ENCODE data around the gene EXT2. TPM values are rescaled to one million over a fixed set of nuclear protein-coding genes. Genes with fewer than 3 reads are reported as not detected.

The EXT2 gene
- total RNA-seq, 2 donors from 2014 or later: 16.9 to 28.9 TPM

GRCh38 chr11:44101098-44101497, 5.6 kb downstream of the EXT2 start:
- H3K27me3 Mint-ChIP-seq: no peaks in the 10 kb centered on the region
- ATAC-seq (replicated peaks): no peak
- H3K4me3 Mint-ChIP-seq: no peak overlapping the region

GRCh38 chr11:44104481-44105294, 9.2 kb downstream of the EXT2 start:
- Mint-ChIP-seq H3K9me3 (no peaks in the 10 kb centered on the region), H3K27me3 (no peaks in the 10 kb centered on the region), H3K4me3 (no peak overlapping the region), H3K27ac (no peak overlapping the region), H3K36me3 (ENCODE audit: low read depth) (peaks cover 20% of the 10 kb centered on the region), H3K4me1 (peaks cover 11% of the 10 kb centered on the region)
- ATAC-seq (replicated peaks): peak; percentile 64

More at GRCh38 chr11:44101098-44101497, 5.6 kb downstream of the EXT2 start:
- Mint-ChIP-seq H3K27ac (no peak overlapping the region), H3K36me3 (ENCODE audit: low read depth) (no peaks in the 10 kb centered on the region), H3K9me3 (no peaks in the 10 kb centered on the region), H3K4me1 (peaks cover 17% of the 10 kb centered on the region)

GRCh38 chr11:44108260-44108659, 12.8 kb downstream of the EXT2 start:
- H3K27me3 Mint-ChIP-seq: no peaks in the 10 kb centered on the region
- H3K4me3 Mint-ChIP-seq: no peak overlapping the region
- peaks cover 47% of the 10 kb centered on the region for H3K36me3 Mint-ChIP-seq (ENCODE audit: low read depth)
- no peak overlapping the region for H3K27ac Mint-ChIP-seq
- no peak for ATAC-seq (replicated peaks)
- H3K4me1 Mint-ChIP-seq: peaks cover 4% of the 10 kb centered on the region
- no peaks in the 10 kb centered on the region for H3K9me3 Mint-ChIP-seq

- H3K36me3 Mint-ChIP-seq (ENCODE audit: low read depth): peaks cover 67% of the 10 kb centered on the region
- no peaks in the 10 kb centered on the region for H3K27me3 Mint-ChIP-seq
- peak; percentile 81 for ATAC-seq (replicated peaks)
- peak overlapping the region; percentile 16 for H3K27ac Mint-ChIP-seq
- no peak overlapping the region for H3K4me3 Mint-ChIP-seq
- H3K4me1 Mint-ChIP-seq: peaks cover 4% of the 10 kb centered on the region
- no peaks in the 10 kb centered on the region for H3K9me3 Mint-ChIP-seq
Measured at GRCh38 chr11:44110231-44110679, 14.8 kb downstream of the EXT2 start.

- ATAC-seq (replicated peaks): no peak
- peaks cover 4% of the 10 kb centered on the region for H3K4me1 Mint-ChIP-seq
- no peak overlapping the region for H3K4me3 Mint-ChIP-seq
- H3K36me3 Mint-ChIP-seq (ENCODE audit: low read depth): peaks cover 87% of the 10 kb centered on the region
- no peak overlapping the region for H3K27ac Mint-ChIP-seq
- H3K27me3 Mint-ChIP-seq: no peaks in the 10 kb centered on the region
- H3K9me3 Mint-ChIP-seq: no peaks in the 10 kb centered on the region
Measured at GRCh38 chr11:44112091-44112821, 16.8 kb downstream of the EXT2 start.

GRCh38 chr11:44113018-44113417, 17.5 kb downstream of the EXT2 start:
- H3K36me3 Mint-ChIP-seq (ENCODE audit: low read depth): peaks cover 89% of the 10 kb centered on the region
- ATAC-seq (replicated peaks): no peak
- no peaks in the 10 kb centered on the region for H3K9me3 Mint-ChIP-seq
- H3K4me1 Mint-ChIP-seq: peaks cover 4% of the 10 kb centered on the region
- H3K27ac Mint-ChIP-seq: no peak overlapping the region
- H3K27me3 Mint-ChIP-seq: no peaks in the 10 kb centered on the region
- no peak overlapping the region for H3K4me3 Mint-ChIP-seq

- peaks cover 4% of the 10 kb centered on the region for H3K4me1 Mint-ChIP-seq
- H3K27me3 Mint-ChIP-seq: no peaks in the 10 kb centered on the region
- no peaks in the 10 kb centered on the region for H3K9me3 Mint-ChIP-seq
- no peak overlapping the region for H3K4me3 Mint-ChIP-seq
- peaks cover 90% of the 10 kb centered on the region for H3K36me3 Mint-ChIP-seq (ENCODE audit: low read depth)
- H3K27ac Mint-ChIP-seq: no peak overlapping the region
- no peak for ATAC-seq (replicated peaks)
Measured at GRCh38 chr11:44113572-44113971, 18.1 kb downstream of the EXT2 start.

- Mint-ChIP-seq H3K27me3 (no peaks in the 10 kb centered on the region), H3K4me1 (no peaks in the 10 kb centered on the region), H3K36me3 (ENCODE audit: low read depth) (peaks cover 95% of the 10 kb centered on the region), H3K27ac (no peak overlapping the region), H3K4me3 (no peak overlapping the region), H3K9me3 (no peaks in the 10 kb centered on the region)
- ATAC-seq (replicated peaks): no peak
Measured at GRCh38 chr11:44116234-44116830, 20.9 kb downstream of the EXT2 start.

GRCh38 chr11:44120169-44120568, 24.7 kb downstream of the EXT2 start:
- no peaks in the 10 kb centered on the region for H3K4me1 Mint-ChIP-seq
- peaks cover 95% of the 10 kb centered on the region for H3K36me3 Mint-ChIP-seq (ENCODE audit: low read depth)
- H3K9me3 Mint-ChIP-seq: no peaks in the 10 kb centered on the region
- no peak for ATAC-seq (replicated peaks)
- no peak overlapping the region for H3K4me3 Mint-ChIP-seq
- no peaks in the 10 kb centered on the region for H3K27me3 Mint-ChIP-seq
- H3K27ac Mint-ChIP-seq: no peak overlapping the region

- Mint-ChIP-seq H3K27ac (no peak overlapping the region), H3K36me3 (ENCODE audit: low read depth) (peaks cover 95% of the 10 kb centered on the region), H3K9me3 (no peaks in the 10 kb centered on the region), H3K4me1 (no peaks in the 10 kb centered on the region), H3K27me3 (no peaks in the 10 kb centered on the region), H3K4me3 (no peak overlapping the region)
- ATAC-seq (replicated peaks): no peak
Measured at GRCh38 chr11:44125598-44125997, 30.1 kb downstream of the EXT2 start.

- no peak for ATAC-seq (replicated peaks)
- no peaks in the 10 kb centered on the region for H3K27me3 Mint-ChIP-seq
- no peak overlapping the region for H3K4me3 Mint-ChIP-seq
- no peak overlapping the region for H3K27ac Mint-ChIP-seq
- no peaks in the 10 kb centered on the region for H3K9me3 Mint-ChIP-seq
- H3K36me3 Mint-ChIP-seq (ENCODE audit: low read depth): peaks cover 95% of the 10 kb centered on the region
- H3K4me1 Mint-ChIP-seq: no peaks in the 10 kb centered on the region
Measured at GRCh38 chr11:44126304-44126703, 30.8 kb downstream of the EXT2 start.

- no peaks in the 10 kb centered on the region for H3K9me3 Mint-ChIP-seq
- H3K27me3 Mint-ChIP-seq: no peaks in the 10 kb centered on the region
- no peak overlapping the region for H3K4me3 Mint-ChIP-seq
- no peaks in the 10 kb centered on the region for H3K4me1 Mint-ChIP-seq
- ATAC-seq (replicated peaks): no peak
- H3K27ac Mint-ChIP-seq: no peak overlapping the region
- H3K36me3 Mint-ChIP-seq (ENCODE audit: low read depth): peaks cover 90% of the 10 kb centered on the region
Measured at GRCh38 chr11:44127130-44127529, 31.7 kb downstream of the EXT2 start.

GRCh38 chr11:44128729-44129128, 33.3 kb downstream of the EXT2 start:
- no peak overlapping the region for H3K4me3 Mint-ChIP-seq
- ATAC-seq (replicated peaks): no peak
- peak overlapping the region; percentile 23 for H3K27ac Mint-ChIP-seq
- no peaks in the 10 kb centered on the region for H3K4me1 Mint-ChIP-seq
- H3K36me3 Mint-ChIP-seq (ENCODE audit: low read depth): peaks cover 91% of the 10 kb centered on the region
- H3K27me3 Mint-ChIP-seq: no peaks in the 10 kb centered on the region
- no peaks in the 10 kb centered on the region for H3K9me3 Mint-ChIP-seq

- ATAC-seq (replicated peaks): no peak
- Mint-ChIP-seq H3K27me3 (no peaks in the 10 kb centered on the region), H3K27ac (no peak overlapping the region), H3K36me3 (ENCODE audit: low read depth) (peaks cover 85% of the 10 kb centered on the region), H3K9me3 (no peaks in the 10 kb centered on the region), H3K4me3 (no peak overlapping the region), H3K4me1 (no peaks in the 10 kb centered on the region)
Measured at GRCh38 chr11:44130751-44131150, 35.3 kb downstream of the EXT2 start.

Measured in activated T-helper 17 cell treated with anti-CD3 and anti-CD28 coated beads, Interleukin-2, amount 50 U/mL, for 72 hours (primary cell).